HepG2 (cell line): ENCODE measurements around the gene OGFR. TPM values are rescaled to one million over a fixed set of nuclear protein-coding genes. Genes with fewer than 3 reads are reported as not detected.

ENCODE experiments used
- ATM ChIP-seq: fragments of 450-650 bp; IDR thresholded peaks from 2 replicates; pipeline ENCODE4 v1.7.1; 2017; ENCODE audit warnings: mild to moderate bottlenecking, borderline replicate concordance
- DNMT3B ChIP-seq: conservative IDR thresholded peaks from 2 replicates; pipeline ENCODE4 v1.6.1; 2016; ENCODE audit warnings: missing biosample characterization, control low read depth
- HMGXB4 ChIP-seq, 2 experiments: sonication (generic) in 1 of 2; formaldehyde crosslinking in 1 of 2; IDR thresholded peaks; 2 replicates each; pipeline versions ENCODE4 v1.4.0 to v1.6.1; 2018 to 2020; ENCODE audit warnings: missing genetic modification reagents in 2 of 2, borderline replicate concordance in 1 of 2, low read depth in 1 of 2, mild to moderate bottlenecking in 1 of 2, missing biosample characterization in 1 of 2
- HNF4A ChIP-seq: sonication (generic); formaldehyde crosslinking; IDR thresholded peaks from 2 replicates; pipeline ENCODE4 v1.4.0; 2020; ENCODE audit warnings: missing genetic modification reagents
- HNRNPLL ChIP-seq: fragments of 200-400 bp; formaldehyde crosslinking; IDR thresholded peaks from 2 replicates; pipeline ENCODE4 v1.6.1; 2017; ENCODE audit warnings: mild to moderate bottlenecking, low read depth, low read length; ENCODE audit not compliant: poor library complexity, severe bottlenecking
- MED1 ChIP-seq: sonication (generic); formaldehyde crosslinking; IDR thresholded peaks from 2 replicates; pipeline ENCODE4 v1.4.0; 2020; ENCODE audit warnings: missing genetic modification reagents
- MIER3 ChIP-seq: IDR thresholded peaks from 2 replicates; pipeline ENCODE4 v1.6.1; 2016; ENCODE audit warnings: missing compliant biosample characterization, borderline replicate concordance
- NR2F6 ChIP-seq, 2 experiments: IDR thresholded peaks; 2 replicates each; pipeline ENCODE4 v1.6.1; 2016; ENCODE audit warnings: antibody characterized with exemption in 1 of 2, mild to moderate bottlenecking in 1 of 2
- PITX1 ChIP-seq: sonication (generic); formaldehyde crosslinking; IDR thresholded peaks from 2 replicates; pipeline ENCODE4 v1.5.1; 2020; ENCODE audit warnings: mild to moderate bottlenecking, missing genetic modification reagents
- RARG ChIP-seq: sonication (generic); formaldehyde crosslinking; IDR thresholded peaks from 2 replicates; pipeline ENCODE4 v1.4.0; 2020; ENCODE audit warnings: low read depth, mild to moderate bottlenecking, missing genetic modification reagents
- RFXANK ChIP-seq: IDR thresholded peaks from 2 replicates; pipeline ENCODE4 v1.6.1; 2016
- SNAPC4 ChIP-seq: sonication (generic); formaldehyde crosslinking; IDR thresholded peaks from 2 replicates; pipeline ENCODE4 v1.4.0; 2020; ENCODE audit warnings: mild to moderate bottlenecking, missing genetic modification reagents
- SRSF1 ChIP-seq: fragments of 200-400 bp; formaldehyde crosslinking; optimal IDR thresholded peaks from 2 replicates; pipeline ENCODE3; 2017; ENCODE audit warnings: mild to moderate bottlenecking, low read depth, low read length, moderate library complexity
- SUZ12 ChIP-seq: fragments of 150-350 bp; IDR thresholded peaks from 2 replicates; pipeline ENCODE4 v1.6.1; 2014; ENCODE audit warnings: low read depth, low read length
- ZNF17 ChIP-seq: sonication (generic); formaldehyde crosslinking; IDR thresholded peaks from 2 replicates; pipeline ENCODE4 v1.5.0; 2020; ENCODE audit warnings: mild to moderate bottlenecking, missing genetic modification reagents
- ZNF367 ChIP-seq: sonication (generic); formaldehyde crosslinking; IDR thresholded peaks from 2 replicates; pipeline ENCODE4 v1.4.0; 2020; ENCODE audit warnings: missing genetic modification reagents, borderline replicate concordance
- ZNF44 ChIP-seq: sonication (generic); formaldehyde crosslinking; IDR thresholded peaks from 2 replicates; pipeline ENCODE4 v1.5.1; 2020; ENCODE audit warnings: mild to moderate bottlenecking, missing genetic modification reagents
- ZNF446 ChIP-seq: sonication (generic); formaldehyde crosslinking; IDR thresholded peaks from 2 replicates; pipeline ENCODE4 v1.5.0; 2020; ENCODE audit warnings: mild to moderate bottlenecking, missing genetic modification reagents
- ZNF576 ChIP-seq: sonication (generic); formaldehyde crosslinking; IDR thresholded peaks from 2 replicates; pipeline ENCODE4 v1.4.0; 2020; ENCODE audit warnings: mild to moderate bottlenecking, missing genetic modification reagents
- ZNF704 ChIP-seq: sonication (generic); formaldehyde crosslinking; IDR thresholded peaks from 2 replicates; pipeline ENCODE4 v1.8.1; 2023; ENCODE audit warnings: mild to moderate bottlenecking, inconsistent platforms, moderate library complexity, missing genetic modification reagents, borderline replicate concordance
- polyA plus RNA-seq, 8 experiments: library from polyadenylated mRNA; depleted of rRNA in 3 of 8; stranded (reverse) in 7 of 8; unstranded in 1 of 8; fragments of >200 nt; fragmentation: Illumina TruSeq in 4 of 8; extraction: Trizol in 4 of 8; gene quantifications; 2 replicates each; pipeline versions ENCODE4 v1.2.1 to v1.2.3, GENCODE V29; 2011 to 2016; ENCODE audit warnings: low read depth in 4 of 8, missing spikeins in 1 of 8, mixed read lengths in 1 of 8; ENCODE audit not compliant: insufficient read depth in 1 of 8
- total RNA-seq, 5 experiments: library from RNA; depleted of rRNA; stranded (reverse); fragments of >200 nt; fragmentation: Illumina TruSeq; extraction: Trizol; gene quantifications; 2 replicates each; pipeline ENCODE4 v1.2.3, GENCODE V29; 2016; ENCODE audit warnings: low read depth in 1 of 5

The OGFR gene
- total and polyA plus RNA-seq, 2 of the 13 experiments (the other 11 are each of a cell fraction or from before 2014, with no cell fraction given): 47.7 to 81.8 TPM

- TF ChIP-seq ZNF17 (no peak), SRSF1 (peak; percentile 2), ATM (no peak), DNMT3B (CRISPR knock-in tag) (0 out of 2 replicates have a peak, but pooled peaks have one; percentile 58), ZNF704 (0 out of 2 replicates have a peak, but pooled peaks have one; percentile 23), SNAPC4 (no peak), RARG (CRISPR knock-in tag) (no peak), HNRNPLL (peak; percentile 17), ZNF44 (no peak), RFXANK (0 out of 2 replicates have a peak, but pooled peaks have one; percentile 20), ZNF446 (CRISPR knock-in tag) (no peak), MED1 (CRISPR knock-in tag) (peak; percentile 43; the same call in 1 of the 2 replicates), ZNF367 (CRISPR knock-in tag) (no peak), MIER3 (CRISPR knock-in tag) (0 out of 2 replicates have a peak, but pooled peaks have one; percentile 34), SUZ12 (no peak), ZNF576 (CRISPR knock-in tag) (no peak), HMGXB4 (CRISPR knock-in tag; IDR thresholded peaks at IDR 0.05; ENCODE audit: borderline replicate concordance in 1 of 2, low read depth in 1 of 2) (peak; percentile 59 to 66; a peak in 2 of 4 replicates), NR2F6 (IDR thresholded peaks at IDR 0.05) (no peak), NR2F6 (CRISPR knock-in tag; IDR thresholded peaks at IDR 0.05) (no peak), PITX1 (peak; percentile 10; the same call in 1 of the 2 replicates), HNF4A (no peak)
Measured at GRCh38 chr20:62808211-62808865, 3.7 kb downstream of the OGFR start (continued).
